A549 (cell line): Measurements from ENCODE around the gene MMP8. TPM values are rescaled to one million over a fixed set of nuclear protein-coding genes. Genes with fewer than 3 reads are reported as not detected.

ENCODE experiments used
- ATAC-seq, 2 experiments: fragments of 200-7000 bp in 1 of 2; fragments of >200 bp in 1 of 2; cut with Nextera tagmentation in 1 of 2; cut with Tn5 transposase in 1 of 2; 3 replicates each; pipeline versions ENCODE4 v1.8.0 to v1.9.1; 2018 to 2020; ENCODE audit warnings: mild to moderate bottlenecking in 1 of 2, moderate library complexity in 1 of 2
- CTCF ChIA-PET: fragments of 300-600 bp; sonication (Branson Sonifier 250); formaldehyde crosslinking; extraction: SDS; loops from one replicate; lab custom pipeline; 2021; ENCODE audit warnings: antibody characterized with exemption, inconsistent platforms; lab: Yijun Ruan, JAX
- POLR2A ChIA-PET: fragments of 350-600 bp; formaldehyde crosslinking; extraction: SDS; loops from one replicate; lab custom pipeline; 2021; ENCODE audit warnings: antibody characterized with exemption, inconsistent platforms; lab: Yijun Ruan, JAX
- DNase-seq, 2 experiments: peaks; one replicate each; pipeline versions ENCODE4 v3.0.0 to v3.0.0-alpha.2; 2011 to 2016; ENCODE audit warnings: low read depth in 1 of 2, low spot score in 1 of 2
- FAIRE-seq: peaks from 2 replicates; lab custom pipeline; 2011; peaks lifted over from hg19 to GRCh38; lab: Jason Lieb, UNC
- H3K27ac ChIP-seq, 2 experiments: fragments of >200 bp; sonication (Bioruptor Twin); formaldehyde crosslinking; 3 replicates each; pipeline ENCODE4 v1.5.1; 2016 to 2017
- H3K4me1 ChIP-seq: fragments of >200 bp; sonication (Bioruptor Twin); formaldehyde crosslinking; 3 replicates; pipeline ENCODE4 v1.6.1; 2016
- H3K4me2 ChIP-seq: fragments of >200 bp; sonication (Bioruptor Twin); formaldehyde crosslinking; 3 replicates; pipeline ENCODE4 v1.6.1; 2016
- H3K4me3 ChIP-seq: fragments of >200 bp; sonication (Bioruptor Twin); formaldehyde crosslinking; 3 replicates; pipeline ENCODE4 v1.5.1; 2016
- H3K9me3 ChIP-seq: fragments of >200 bp; sonication (Bioruptor Twin); formaldehyde crosslinking; 3 replicates; pipeline ENCODE4 v1.6.1; 2016
- ATOH8 ChIP-seq: fragments of 250-450 bp; sonication (Bioruptor Pico); IDR thresholded peaks from 2 replicates; pipeline ENCODE4 v1.5.0; 2020; ENCODE audit warnings: low read depth, mild to moderate bottlenecking, moderate library complexity
- BHLHE40 ChIP-seq: IDR thresholded peaks from 2 replicates; pipeline ENCODE4 v1.6.1; 2012; ENCODE audit warnings: low read depth, low read length, inconsistent platforms
- CTCF ChIP-seq: fragments of >200 bp; sonication (Bioruptor Twin); formaldehyde crosslinking; IDR thresholded peaks from 3 replicates; pipeline ENCODE4 v1.5.1; 2016
- E2F6 ChIP-seq: IDR thresholded peaks from 2 replicates; pipeline ENCODE4 v1.6.1; 2012; ENCODE audit warnings: low read depth, borderline replicate concordance
- EHF ChIP-seq: fragments of 250-450 bp; sonication (Bioruptor Pico); IDR thresholded peaks from 2 replicates; pipeline ENCODE4 v1.5.0; 2020; ENCODE audit warnings: mild to moderate bottlenecking
- ELK1 ChIP-seq: fragments of 150-350 bp; IDR thresholded peaks from 2 replicates; pipeline ENCODE4 v1.6.1; 2014; ENCODE audit warnings: low read depth, mild to moderate bottlenecking, low read length
- EP300 ChIP-seq, 2 experiments: fragments of >200 bp; sonication (Bioruptor Twin); formaldehyde crosslinking; IDR thresholded peaks; 2 replicates in 1 of 2; 3 replicates in 1 of 2; pipeline ENCODE4 v1.6.1; 2016 to 2017
- ESRRA ChIP-seq: fragments of 150-350 bp; IDR thresholded peaks from 2 replicates; pipeline ENCODE4 v1.6.1; 2014; ENCODE audit warnings: mild to moderate bottlenecking, low read length, borderline replicate concordance
- FOSL2 ChIP-seq, 2 experiments: fragments of 450-650 bp in 1 of 2; fragments of >200 bp in 1 of 2; sonication (Bioruptor Twin) in 1 of 2; formaldehyde crosslinking; IDR thresholded peaks; 2 replicates each; pipeline versions ENCODE4 v1.5.0 to v1.6.1; 2016 to 2020; ENCODE audit warnings: mild to moderate bottlenecking in 1 of 2, moderate library complexity in 1 of 2
- GATA3 ChIP-seq: IDR thresholded peaks from 2 replicates; pipeline ENCODE4 v1.6.1; 2012; ENCODE audit warnings: borderline replicate concordance
- HEYL ChIP-seq: fragments of 250-450 bp; sonication (Bioruptor Pico); IDR thresholded peaks from 2 replicates; pipeline ENCODE4 v1.8.0; 2021; ENCODE audit warnings: mild to moderate bottlenecking, moderate library complexity
- HMGXB4 ChIP-seq: fragments of 250-450 bp; sonication (Bioruptor Pico); IDR thresholded peaks from 2 replicates; pipeline ENCODE4 v1.5.0; 2021; ENCODE audit warnings: mild to moderate bottlenecking, moderate library complexity, borderline replicate concordance
- HOXB13 ChIP-seq: fragments of 250-450 bp; sonication (Bioruptor Pico); IDR thresholded peaks from 2 replicates; pipeline ENCODE4 v1.5.0; 2020; ENCODE audit warnings: low read depth, mild to moderate bottlenecking, moderate library complexity
- JUN ChIP-seq, 2 experiments: fragments of >200 bp; sonication (Bioruptor Twin); formaldehyde crosslinking; IDR thresholded peaks; 2 replicates in 1 of 2; 3 replicates in 1 of 2; pipeline ENCODE4 v1.6.1; 2016 to 2017
- KDM5A ChIP-seq: fragments of 200-600 bp; sonication (generic); IDR thresholded peaks from 2 replicates; pipeline ENCODE4 v1.6.1; 2016; ENCODE audit warnings: antibody characterized with exemption, mild to moderate bottlenecking
- MAFK ChIP-seq: fragments of 450-650 bp; IDR thresholded peaks from 2 replicates; pipeline ENCODE4 v1.6.1; 2014; ENCODE audit not compliant: partially characterized antibody
- MAX ChIP-seq: IDR thresholded peaks from 2 replicates; pipeline ENCODE4 v1.6.1; 2012
- NPAS2 ChIP-seq: fragments of 250-450 bp; sonication (Bioruptor Pico); IDR thresholded peaks from 2 replicates; pipeline ENCODE4 v1.8.0; 2022; ENCODE audit warnings: mild to moderate bottlenecking, moderate library complexity, borderline replicate concordance
- NR3C1 ChIP-seq: fragments of >200 bp; sonication (Bioruptor Twin); formaldehyde crosslinking; IDR thresholded peaks from 3 replicates; pipeline ENCODE4 v1.6.1; 2017
- POLR2AphosphoS2 ChIP-seq: conservative IDR thresholded peaks from 2 replicates; pipeline ENCODE4 v1.6.1; 2012; ENCODE audit warnings: low read length, improper control_type of control experiment, inconsistent platforms
- RAD21 ChIP-seq, 2 experiments: fragments of >200 bp in 1 of 2; sonication (Bioruptor Twin) in 1 of 2; formaldehyde crosslinking in 1 of 2; IDR thresholded peaks in 1 of 2; conservative IDR thresholded peaks in 1 of 2; 2 replicates in 1 of 2; 3 replicates in 1 of 2; pipeline ENCODE4 v1.6.1; 2012 to 2018; ENCODE audit warnings: inconsistent platforms in 1 of 2
- RARB ChIP-seq: fragments of 250-450 bp; sonication (Bioruptor Pico); IDR thresholded peaks from 2 replicates; pipeline ENCODE4 v1.8.0; 2021; ENCODE audit warnings: mild to moderate bottlenecking, moderate library complexity
- RCOR1 ChIP-seq: fragments of 150-350 bp; IDR thresholded peaks from 2 replicates; pipeline ENCODE4 v1.6.1; 2014; ENCODE audit warnings: antibody characterized with exemption, low read length, low read depth
- REST ChIP-seq: fragments of 200-600 bp; sonication (generic); IDR thresholded peaks from 2 replicates; pipeline ENCODE4 v1.6.1; 2016; ENCODE audit warnings: antibody characterized with exemption, mild to moderate bottlenecking, moderate library complexity
- RFX5 ChIP-seq: fragments of 450-650 bp; IDR thresholded peaks from 2 replicates; pipeline ENCODE4 v1.7.1; 2014; ENCODE audit warnings: antibody characterized with exemption, mild to moderate bottlenecking, moderate library complexity
- RNF2 ChIP-seq: fragments of 200-600 bp; sonication (generic); IDR thresholded peaks from 2 replicates; pipeline ENCODE4 v1.6.1; 2016; ENCODE audit warnings: low read depth, mild to moderate bottlenecking, antibody characterized with exemption, moderate library complexity, borderline replicate concordance
- TP53 ChIP-seq: fragments of 250-450 bp; sonication (Bioruptor Pico); IDR thresholded peaks from 2 replicates; pipeline ENCODE4 v1.5.0; 2021; ENCODE audit warnings: mild to moderate bottlenecking, moderate library complexity
- ZSCAN20 ChIP-seq: fragments of 250-450 bp; sonication (Bioruptor Pico); IDR thresholded peaks from 2 replicates; pipeline ENCODE4 v1.8.0; 2022; ENCODE audit warnings: mild to moderate bottlenecking, moderate library complexity
- WGBS: methylation state at CpG from one replicate; pipeline ENCODE4 v1.1.6; 2017; ENCODE audit errors: missing lambda C conversion rate; 5-methylcytosine and 5-hydroxymethylcytosine counted together
- polyA plus RNA-seq, 4 experiments: library from polyadenylated mRNA; depleted of rRNA in 3 of 4; stranded (reverse); fragments of >200 nt; fragmentation: RNase III in 1 of 4; extraction: RNeasy Plus Mini Kit Qiagen cat#74134 plus additional on column Dnase treatment in 1 of 4; gene quantifications; 2 replicates in 3 of 4; 3 replicates in 1 of 4; pipeline ENCODE4 v1.2.3, GENCODE V29; 2011 to 2017

The MMP8 gene
- polyA plus RNA-seq, 2 of the 4 experiments (the other 2 are of a cell fraction): not detected

- TF ChIP-seq TP53 (CRISPR knock-in tag): no peak
- TF ChIP-seq ESRRA: no peak
- no peak for TF ChIP-seq HOXB13 (CRISPR knock-in tag)
- TF ChIP-seq E2F6: no peak
- TF ChIP-seq ZSCAN20 (CRISPR knock-in tag): no peak
- TF ChIP-seq HMGXB4: no peak
- TF ChIP-seq RFX5: no peak
- TF ChIP-seq RNF2: no peak
- no peak for TF ChIP-seq MAX
- no peak for TF ChIP-seq RARB (CRISPR knock-in tag)
- TF ChIP-seq FOSL2 (IDR thresholded peaks at IDR 0.05): no peak
- no peak for TF ChIP-seq FOSL2 (CRISPR knock-in tag; IDR thresholded peaks at IDR 0.05)
- Histone ChIP-seq H3K27ac (no peak overlapping the region), H3K4me1 (0 out of 3 replicates have a peak, but pooled peaks cover 6% of the 10 kb centered on the region), H3K9me3 (no peaks in the 10 kb centered on the region), H3K4me3 (no peak overlapping the region), H3K4me2 (no peak overlapping the region)
- DNase-seq: no peak
- 85% methylated on average over 17 of the region's 18 CpGs for WGBS
- POLR2A ChIA-PET: no interaction called here
- CTCF ChIA-PET: no interaction called here
- ATAC-seq: no peak
- FAIRE-seq: no peak
These were observed 43.0 kb upstream of the MMP8 start for GRCh38 chr11:102767800-102768199.

- peaks cover 42% of the 10 kb centered on the region for H3K4me1 ChIP-seq
- no peak overlapping the region for H3K4me2 ChIP-seq
- POLR2A ChIA-PET: no interaction called here
- peak overlapping the region in 1 of 2 experiments; percentile 65; a peak in 2 of 6 replicates for H3K27ac ChIP-seq
- ATAC-seq (no peak), DNase-seq (no peak), FAIRE-seq (no peak)
- H3K4me3 ChIP-seq: no peak overlapping the region
- 21% methylated on average over 2 of the region's 2 CpGs for WGBS
- CTCF ChIA-PET: interaction anchor here (1.0 kb wide), 1 partner anchor 177 kb away, joined by 3 read pairs; no protein-coding TSS in a partner anchor
- no peaks in the 10 kb centered on the region for H3K9me3 ChIP-seq
- TF ChIP-seq EP300 (IDR thresholded peaks at IDR 0.05) (no peak), EHF (CRISPR knock-in tag) (no peak), RAD21 (conservative IDR thresholded peaks at IDR 0.05 in 1 of 2, IDR thresholded peaks at IDR 0.05 in 1 of 2) (no peak), POLR2AphosphoS2 (no peak), REST (no peak), ATOH8 (no peak), GATA3 (no peak), KDM5A (no peak), RCOR1 (no peak), NR3C1 (no peak), NPAS2 (CRISPR knock-in tag) (no peak), BHLHE40 (no peak), ELK1 (no peak), RNF2 (no peak), MAFK (no peak), JUN (IDR thresholded peaks at IDR 0.05) (no peak), HEYL (CRISPR knock-in tag) (no peak), CTCF (no peak)
These were observed 38.7 kb upstream of the MMP8 start for GRCh38 chr11:102763440-102763839.
